ENCODE results near the gene RHO.
"Not testable (repeated sequence)": the region's sequence is repeated elsewhere in the genome, so short reads cannot be mapped to it uniquely, and the experiment has no call there.

RHO gene

DNA sequence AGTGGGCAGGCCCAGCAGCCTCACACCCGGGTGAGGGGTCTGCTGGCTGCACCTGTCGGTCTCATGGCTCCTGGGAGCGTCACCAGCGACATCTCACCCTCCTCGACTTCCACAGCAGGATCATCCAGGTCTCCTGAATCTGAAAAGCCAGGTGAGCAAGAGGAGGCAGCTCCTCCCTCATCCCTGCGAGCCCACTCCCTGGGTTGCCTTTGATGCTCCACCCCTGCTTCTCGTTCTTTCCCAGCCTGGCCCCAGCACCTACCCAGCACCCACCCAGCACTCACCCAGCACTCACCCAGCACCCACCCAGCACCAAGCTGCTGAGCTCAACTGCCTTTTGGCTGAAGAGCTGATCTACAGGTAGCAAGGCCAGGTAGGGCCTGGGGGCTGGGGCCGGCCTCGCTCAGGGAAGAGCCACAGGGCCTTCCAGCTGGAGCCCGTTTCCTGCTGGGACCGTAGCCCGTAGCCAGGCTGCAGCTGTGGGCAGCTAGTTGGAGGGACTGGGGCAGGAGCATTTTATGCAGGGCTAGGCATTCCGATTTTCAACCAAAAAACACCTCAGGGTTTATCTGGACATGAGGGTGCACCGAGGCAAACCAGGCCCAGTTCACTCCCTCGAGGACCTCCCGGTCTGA is 14.8 kb downstream of the RHO start, which contains the start of gene H1-8:
TSS of gene H1-8 (plus strand) at position 20 of the 635 bp plus-strand sequence. CDS start at position 64, 44 bp downstream.
- no peak for DNase-seq (ENCODE audit: low read depth in 2 of 2)

DNA sequence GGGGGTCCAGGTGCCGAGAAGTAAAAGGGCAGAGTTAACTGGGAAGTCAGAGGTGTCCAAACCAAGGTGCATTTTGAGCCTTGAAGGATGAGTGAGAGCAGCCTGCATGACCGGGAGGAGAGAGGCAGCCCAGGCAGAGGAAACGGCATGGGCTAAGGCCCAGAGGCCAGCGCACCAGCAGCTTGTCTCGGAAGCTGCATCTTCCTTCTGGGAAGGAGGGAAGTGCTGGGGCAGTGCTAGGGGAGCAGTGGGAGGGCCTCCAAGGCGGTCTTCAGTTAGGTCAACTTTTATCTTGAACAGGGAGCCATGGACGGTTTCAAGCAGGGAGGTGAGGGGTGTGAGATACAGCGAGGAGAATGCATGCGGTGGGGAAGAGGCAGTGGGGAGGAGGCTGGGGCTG is 15.6 kb downstream of the RHO start:
- DNase-seq (ENCODE audit: low read depth in 2 of 2) = no peak

DNA sequence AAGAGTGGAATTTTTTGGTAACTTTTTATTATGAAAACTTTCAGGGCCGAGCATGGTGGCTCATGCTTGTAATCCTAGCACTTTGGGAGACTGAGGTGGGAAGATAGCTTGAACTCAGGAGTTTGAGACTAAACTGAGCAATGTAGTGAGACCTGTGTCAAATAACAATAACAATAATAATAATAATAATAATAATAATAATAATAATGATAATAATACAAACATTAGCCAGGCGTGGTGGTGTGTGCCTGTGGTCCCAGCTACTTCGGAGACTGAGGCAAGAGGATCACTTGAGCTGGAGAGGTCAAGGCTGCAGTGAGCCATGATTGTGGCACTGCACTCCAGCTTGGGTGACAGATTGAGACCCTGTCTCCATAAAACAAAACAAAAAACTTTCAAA is 17.5 kb downstream of the RHO start:
- DNase-seq (ENCODE audit: low read depth in 2 of 2) = not testable (repeated sequence)

DNA sequence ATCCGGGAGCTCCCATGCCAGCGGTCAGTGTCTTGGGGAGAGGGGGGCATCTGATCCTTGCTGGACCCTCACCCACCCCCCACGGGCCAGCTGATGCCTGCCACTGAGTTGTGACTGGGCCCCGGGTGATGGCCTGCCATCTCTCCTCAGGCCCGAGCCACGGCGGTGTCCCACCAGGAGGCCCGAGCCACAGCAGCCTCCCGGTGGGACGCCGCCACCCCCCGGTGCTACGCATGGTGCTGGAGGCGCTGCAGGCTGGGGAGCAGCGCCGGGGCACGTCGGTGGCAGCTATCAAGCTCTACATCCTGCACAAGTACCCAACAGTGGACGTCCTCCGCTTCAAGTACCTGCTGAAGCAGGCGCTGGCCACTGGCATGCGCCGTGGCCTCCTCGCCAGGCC is 18.8 kb downstream of the RHO start:
- DNase-seq (ENCODE audit: low read depth in 2 of 2) = no peak

DNA sequence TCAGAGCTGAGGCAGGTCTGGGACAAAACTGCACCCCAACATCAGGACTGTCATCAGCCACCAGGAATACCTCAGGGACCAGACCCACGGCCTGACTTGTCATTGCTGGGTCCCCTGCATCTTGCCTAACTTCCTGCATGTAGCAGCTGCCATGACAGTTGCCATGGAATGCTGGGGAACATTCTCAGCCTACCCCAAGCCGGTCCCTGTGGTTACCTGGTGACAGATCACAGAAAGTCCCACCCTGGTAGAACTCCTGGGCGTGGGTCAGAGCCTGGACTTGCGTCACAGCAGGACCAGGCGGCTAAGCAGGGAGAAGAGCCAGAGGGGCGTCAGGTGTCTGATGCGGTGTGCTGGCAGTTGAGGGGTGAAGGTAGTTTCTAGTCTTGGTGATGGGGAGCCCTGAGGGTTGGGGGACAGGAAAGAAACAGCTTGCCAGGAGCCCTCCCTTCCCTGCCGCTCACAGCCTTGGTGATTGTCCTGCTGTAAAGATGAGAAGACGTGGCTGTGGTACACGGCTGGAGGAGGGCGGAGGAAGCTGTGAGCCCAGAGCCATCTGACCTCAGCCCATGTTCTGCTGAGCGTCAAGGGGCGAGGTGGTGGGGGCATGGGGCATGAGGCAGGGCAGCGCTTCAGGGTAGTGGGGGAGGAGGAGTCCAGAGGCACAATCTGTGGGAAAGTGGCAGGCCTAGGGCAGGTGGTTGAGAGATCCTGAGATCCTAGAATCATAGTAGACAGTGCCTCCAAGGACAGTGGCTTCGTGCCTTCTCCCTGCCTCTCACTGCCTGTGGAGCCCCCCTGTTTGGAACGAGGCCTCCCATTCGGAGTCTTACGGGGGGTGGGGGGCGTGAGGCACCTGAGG is 19.9 kb downstream of the RHO start:
- no peak for DNase-seq (ENCODE audit: low read depth in 2 of 2)

DNA sequence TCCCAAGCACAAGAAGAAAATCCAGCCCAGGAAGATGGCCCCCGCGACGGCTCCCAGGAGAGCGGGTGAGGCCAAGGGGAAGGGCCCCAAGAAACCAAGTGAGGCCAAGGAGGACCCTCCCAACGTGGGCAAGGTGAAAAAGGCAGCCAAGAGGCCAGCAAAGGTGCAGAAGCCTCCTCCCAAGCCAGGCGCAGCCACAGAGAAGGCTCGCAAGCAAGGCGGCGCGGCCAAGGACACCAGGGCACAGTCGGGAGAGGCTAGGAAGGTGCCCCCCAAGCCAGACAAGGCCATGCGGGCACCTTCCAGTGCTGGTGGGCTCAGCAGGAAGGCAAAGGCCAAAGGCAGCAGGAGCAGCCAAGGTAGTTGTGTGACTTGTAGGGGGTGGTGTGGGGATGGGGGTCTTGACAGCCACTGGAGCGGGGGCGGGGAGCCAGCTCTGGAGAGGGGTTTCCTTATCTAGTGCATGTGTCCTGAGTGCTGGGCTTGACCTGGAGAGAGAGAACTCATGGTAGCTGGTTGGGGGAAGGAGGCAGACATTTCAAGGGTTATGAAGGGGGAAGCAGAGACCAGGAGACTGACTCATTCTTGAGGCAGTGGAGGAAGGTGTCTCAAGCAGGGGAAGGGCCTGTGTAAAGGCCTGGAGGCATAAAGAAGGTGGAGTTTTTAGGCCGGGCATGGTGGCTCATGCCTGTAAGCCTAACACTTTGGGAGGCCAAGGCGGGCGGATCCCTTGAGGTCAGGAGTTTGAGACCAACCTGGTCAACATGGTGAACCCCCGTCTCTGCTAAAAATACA is 20.8 kb downstream of the RHO start:
- DNase-seq (ENCODE audit: low read depth in 2 of 2) = no peak

DNA sequence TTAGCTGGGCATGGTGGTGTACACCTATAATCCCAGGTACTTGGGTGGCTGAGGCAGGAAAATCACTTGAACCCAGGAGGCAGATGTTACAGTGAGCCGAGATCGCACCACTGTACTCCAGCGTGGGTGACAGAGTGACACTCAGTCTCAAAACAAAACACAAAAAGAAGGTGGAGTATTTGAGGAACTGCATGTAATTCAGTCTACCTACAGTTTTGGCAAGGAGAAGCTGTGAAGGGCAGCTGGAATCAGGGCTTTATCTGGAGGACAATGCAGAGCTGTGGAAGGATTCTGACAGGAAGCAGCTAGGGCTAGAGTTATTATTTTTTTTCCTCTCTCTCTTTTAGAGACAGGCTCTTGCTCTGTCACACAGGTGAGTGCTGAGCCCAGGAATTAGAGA is 21.4 kb downstream of the RHO start:
- no peak for DNase-seq (ENCODE audit: low read depth in 2 of 2)

DNA sequence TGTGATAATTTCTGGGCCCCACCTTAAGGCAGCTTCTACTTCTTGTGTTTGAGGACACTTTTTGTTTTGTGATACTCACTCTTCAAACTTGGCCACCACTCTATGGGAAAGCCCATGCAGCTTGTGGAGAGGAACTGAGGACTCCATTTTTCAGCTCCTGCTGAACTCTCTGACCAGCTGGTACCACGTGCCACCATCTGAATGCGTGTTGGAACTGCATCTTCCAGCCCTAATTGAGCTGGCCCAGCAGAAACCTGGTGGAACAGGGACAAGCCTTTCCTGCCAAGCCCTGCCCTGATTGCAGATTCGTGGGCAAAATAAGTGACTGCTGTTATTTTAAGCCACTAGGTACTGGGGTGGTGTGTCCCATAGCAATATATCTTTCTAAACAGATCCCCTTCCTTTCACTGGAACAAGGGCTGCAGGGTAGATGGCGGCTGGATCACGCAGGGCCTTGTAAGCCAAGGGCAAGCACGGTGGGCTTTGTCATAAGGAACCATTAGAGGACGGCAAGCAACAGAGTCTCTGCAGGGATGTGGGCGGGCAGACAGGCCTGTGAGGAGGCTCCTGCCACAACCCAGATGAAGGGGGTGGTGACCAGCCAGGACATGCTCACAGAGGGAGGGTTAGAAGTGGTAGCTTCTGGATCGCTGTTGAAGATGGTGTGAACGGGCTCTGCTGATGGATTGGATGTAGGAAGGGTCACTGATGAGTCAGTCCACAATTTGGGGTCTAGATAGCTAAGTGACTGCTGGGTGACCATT is 24.0 kb downstream of the RHO start:
- DNase-seq (ENCODE audit: low read depth in 2 of 2) = no peak

DNA sequence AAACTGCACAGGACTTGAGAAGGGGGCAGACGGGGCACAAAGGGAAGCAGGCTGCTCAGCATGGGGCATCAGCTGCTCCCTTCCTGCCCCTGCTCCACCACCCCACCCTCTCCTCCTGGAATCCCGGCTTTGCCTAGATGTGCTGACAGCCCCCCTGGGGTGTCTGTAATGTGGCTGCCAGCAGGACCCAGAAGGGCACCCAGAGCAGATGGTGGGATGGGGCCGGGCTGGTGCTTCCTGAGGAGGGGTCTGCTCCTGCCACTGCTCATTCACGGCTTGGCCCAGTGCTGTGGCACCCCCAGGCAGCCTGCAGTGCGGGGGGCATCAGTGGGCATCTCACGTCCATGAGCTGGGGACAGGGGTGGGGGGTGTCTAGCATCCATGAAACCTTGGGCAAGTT is 24.7 kb downstream of the RHO start:
- no peak for DNase-seq (ENCODE audit: low read depth in 2 of 2)

DNA sequence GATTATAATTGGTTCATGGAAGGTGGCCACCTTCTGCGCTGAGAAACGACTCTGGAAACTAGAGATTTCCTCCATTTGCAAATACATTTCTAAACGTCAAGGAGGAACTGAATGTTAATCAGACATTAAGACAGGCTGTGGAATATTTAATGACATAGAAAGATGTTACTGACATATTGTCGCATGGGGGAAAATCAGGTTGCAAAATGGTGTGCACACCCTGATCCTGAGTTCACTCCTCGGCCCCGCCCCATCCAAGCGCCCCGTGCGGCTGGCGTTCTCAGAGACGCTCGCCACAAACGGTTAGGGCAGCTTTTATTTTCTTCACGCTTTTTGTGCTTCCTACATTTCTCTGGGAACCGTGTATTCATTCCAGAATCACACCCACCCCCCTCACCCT is 25.3 kb downstream of the RHO start:
- no peak for DNase-seq (ENCODE audit: low read depth in 2 of 2)

DNA sequence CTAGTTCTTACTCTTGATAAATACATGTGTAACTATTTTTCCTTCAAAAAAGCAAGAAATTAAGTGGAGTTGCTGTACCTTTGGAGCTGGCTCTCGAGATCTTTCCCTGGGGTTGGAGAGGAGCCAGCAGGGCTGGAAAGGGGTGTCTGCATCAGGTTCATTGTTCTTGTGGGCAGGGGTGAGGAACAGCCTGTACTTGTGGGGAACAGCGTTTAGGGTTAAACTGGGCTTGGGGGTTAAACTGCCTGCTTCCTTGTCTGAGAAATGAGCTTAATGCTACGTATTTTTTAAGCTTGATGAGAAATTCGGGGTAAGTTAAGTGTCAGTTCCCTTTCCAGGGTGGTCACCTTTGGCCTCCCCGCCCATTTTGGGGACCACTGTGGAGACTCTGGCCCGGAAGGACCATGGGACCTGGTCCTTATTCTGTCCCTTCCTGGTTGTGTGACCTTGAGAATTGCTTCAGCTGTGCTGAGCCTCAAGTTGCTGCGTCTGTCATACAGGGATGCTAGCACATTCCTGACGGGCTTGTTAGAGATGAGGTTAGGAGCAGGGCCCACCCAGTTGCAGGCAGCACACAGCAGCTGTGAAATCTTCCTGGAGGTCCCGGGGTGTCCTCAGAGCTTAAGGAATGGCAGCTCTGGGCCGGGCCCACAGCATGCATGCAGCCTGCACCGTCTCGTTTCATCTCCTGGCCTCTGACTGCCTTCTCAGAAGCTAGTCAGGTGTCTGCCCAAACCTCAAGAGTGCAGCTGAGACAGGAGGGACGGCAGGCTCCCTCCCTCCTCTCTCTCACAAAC is 26.1 kb downstream of the RHO start:
- no peak for DNase-seq (ENCODE audit: low read depth in 2 of 2)

DNA sequence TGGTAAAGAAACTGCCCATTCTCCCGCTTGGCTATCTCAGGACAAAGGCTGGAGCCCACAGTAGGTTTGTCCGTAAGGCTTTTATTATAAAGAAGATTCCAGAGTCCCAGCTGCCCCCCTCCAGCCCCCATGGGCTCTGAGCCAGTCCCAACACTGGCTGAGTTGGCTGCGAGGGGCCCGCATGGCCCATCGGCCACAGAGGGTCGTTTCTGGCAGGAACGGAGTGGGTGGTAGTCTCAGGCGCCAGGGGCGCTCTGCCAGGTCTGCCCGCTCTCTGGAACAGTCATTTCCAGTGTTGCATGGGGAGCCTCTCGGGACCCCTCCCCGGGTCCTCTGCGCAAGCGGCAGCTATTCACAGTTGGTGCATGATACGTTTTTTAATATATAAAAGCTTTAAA is 26.7 kb downstream of the RHO start:
- DNase-seq (ENCODE audit: low read depth in 2 of 2) = no peak

DNA sequence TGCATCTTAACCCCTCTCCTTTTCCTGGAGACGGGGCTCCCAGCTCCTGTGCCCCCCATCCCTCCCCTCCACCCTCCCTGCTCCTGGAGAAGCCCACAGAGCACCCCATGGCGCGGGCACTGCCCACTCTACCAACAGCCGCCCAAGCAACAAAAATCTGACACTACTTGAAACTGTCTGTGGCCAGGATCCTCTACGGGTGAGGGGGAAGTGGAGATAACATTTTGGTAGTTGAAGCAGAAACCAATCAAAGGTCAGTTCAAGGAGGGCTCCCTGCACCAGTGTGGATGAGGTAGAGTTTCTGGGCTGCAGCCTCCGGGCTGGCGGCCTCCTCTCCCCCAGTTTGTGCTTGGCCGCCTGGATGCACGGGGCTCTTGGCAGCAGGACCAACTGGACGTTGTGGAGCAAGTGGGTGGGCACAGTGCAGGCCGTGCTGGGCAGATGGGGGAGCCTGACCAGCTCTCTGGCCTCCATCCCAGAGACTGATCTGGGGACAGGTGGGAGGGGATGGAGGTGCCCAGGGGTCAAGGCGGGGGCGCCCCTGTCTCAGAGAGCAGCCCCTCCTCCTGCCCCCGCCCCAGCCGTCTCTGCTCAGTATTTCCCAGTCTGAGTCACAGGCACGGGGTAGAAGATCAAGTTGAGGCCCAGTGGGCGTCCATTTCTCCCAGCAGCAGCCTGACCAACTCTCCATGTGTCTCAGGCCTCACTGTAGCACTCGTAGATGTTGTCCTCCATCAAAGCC is 27.3 kb downstream of the RHO start:
- DNase-seq (ENCODE audit: low read depth in 2 of 2) = no peak

DNA sequence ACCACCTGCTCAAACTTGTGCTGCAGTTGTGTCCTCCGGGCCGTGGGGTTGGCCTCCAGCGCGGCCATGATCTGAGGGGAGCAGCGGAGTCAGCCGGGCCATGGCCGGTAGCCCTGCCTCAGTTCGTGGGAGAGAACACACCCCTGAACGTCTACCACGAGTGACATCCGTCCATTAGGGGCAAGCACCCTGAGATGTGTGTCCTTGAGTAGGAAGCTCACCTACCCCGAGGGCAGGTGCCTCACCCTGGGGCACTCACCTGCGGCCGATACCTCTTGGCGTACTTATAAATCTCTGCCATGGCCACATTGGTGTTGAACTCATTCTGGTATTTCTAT is 27.9 kb downstream of the RHO start:
- no peak for DNase-seq (ENCODE audit: low read depth in 2 of 2)

DNA sequence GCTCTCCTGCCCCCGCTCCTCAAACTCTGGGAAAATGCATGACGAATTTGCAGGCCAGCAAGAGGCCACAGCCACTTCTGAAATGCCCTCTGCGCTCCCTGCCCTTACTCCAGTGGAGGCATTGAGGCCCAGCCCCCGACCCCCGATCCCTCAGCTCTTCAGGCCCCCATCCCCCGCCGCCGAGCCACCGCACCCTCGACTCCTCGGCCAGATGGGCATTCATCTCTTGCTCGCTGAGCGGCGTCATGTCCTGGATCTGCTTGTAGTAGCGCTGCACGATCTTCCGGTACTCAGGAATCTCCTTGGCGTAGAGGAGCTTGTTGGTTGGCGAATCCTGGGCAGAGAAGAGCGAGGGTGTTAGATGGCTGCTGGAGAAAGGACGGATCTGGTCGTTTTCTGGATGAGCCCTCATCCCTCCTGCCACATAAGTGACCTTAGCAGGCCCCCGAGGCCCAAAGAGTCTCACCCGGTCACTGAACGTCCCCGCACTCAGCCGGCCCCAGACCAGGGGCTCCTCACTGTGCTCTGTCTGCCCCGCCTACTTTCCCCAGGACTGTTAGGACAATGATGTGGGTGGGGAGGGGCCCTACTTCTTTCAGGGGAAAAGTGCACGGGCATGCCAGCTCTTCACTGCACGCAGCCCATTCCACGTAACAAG is 28.6 kb downstream of the RHO start:
- DNase-seq (ENCODE audit: low read depth in 2 of 2) = no peak

DNA sequence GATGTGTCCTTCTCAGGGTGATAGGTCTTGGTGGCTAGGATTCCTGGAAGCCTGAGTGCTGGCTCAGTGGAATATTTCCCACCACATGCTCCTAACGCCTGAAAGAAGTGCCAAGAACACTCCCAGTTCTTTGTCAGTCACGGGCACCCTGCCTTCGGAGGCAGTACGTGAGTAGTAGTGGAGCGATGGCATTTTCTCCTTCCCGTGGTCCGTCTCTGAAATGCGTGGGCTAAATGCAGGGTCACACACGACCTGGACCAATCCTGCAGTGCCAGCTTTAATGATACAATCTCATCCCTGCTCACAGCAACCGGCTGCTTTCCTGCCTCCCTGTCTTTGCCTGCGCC is 29.1 kb downstream of the RHO start:
- no peak for DNase-seq (ENCODE audit: low read depth in 2 of 2)

DNA sequence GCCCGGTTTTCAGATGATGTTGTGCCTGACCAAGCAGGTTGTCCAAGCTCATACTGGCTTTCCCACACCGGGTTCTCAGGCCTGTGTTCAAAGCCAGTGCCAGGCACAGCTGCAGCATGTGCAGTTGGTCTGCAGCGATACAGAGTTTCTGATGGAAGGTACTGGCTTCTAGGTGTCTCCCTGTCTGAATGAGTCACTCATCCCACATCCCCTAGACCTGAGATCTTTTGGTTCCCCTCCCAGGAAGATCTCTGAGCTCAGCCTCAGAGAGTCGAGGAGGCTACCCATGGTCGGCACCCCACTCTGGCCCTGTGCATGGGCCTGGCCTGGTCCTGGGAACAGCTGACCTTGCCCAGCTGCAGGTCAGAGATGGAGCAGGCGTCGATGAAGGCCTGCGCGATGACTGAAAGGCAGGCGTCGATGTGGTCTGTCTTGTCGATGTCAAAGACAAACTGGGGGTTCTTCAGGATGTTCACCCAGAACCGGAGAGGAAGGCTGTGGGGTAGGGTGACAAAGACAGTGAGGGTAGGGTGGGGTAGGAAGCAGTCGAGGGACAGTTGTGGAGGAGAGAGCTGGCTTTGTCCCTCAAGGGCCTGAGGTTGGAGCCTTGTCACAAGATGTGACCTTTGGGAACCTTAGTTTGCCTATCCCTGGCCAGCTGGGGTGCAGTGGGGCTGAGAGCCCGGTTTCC is 29.8 kb downstream of the RHO start:
- no peak for DNase-seq (ENCODE audit: low read depth in 2 of 2)

DNA sequence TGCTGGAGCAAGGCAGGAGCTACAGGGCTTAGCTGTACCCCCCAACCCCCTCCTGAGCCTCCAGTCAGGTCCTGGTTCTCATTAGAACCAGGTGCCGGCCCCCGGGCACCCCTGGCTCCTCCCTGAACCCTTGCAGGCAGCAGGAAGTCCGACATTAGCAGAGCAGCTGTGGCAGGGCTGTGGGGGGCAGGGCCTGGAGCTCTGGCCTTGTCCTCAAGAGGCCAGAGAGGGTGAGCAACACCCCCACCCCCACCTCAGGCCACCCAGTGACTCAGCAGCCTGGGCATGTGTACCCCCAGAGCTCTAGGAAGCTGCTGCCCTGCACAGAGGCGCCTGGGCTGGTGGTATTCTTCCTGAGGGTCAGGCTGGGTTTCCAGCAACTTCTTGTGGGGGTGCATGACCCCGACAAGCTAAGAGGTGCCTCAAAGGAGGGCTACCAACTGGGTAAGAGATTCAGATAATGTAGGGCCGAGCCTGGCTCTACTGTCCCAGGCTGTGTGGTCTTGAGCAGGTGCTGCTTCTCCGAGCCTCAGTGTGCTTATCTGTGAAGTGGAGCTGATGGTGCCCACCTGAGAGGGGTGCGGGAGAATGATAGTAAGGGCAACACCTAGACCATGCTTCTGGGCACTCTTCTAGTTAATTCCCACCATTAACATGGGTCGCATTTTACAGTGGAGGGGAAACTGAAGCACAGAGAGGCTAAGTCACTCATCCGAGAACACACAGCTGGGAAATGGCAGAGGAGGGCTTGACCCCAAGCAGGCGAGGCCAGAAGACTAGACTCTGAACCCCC is 30.5 kb downstream of the RHO start:
- DNase-seq (ENCODE audit: low read depth in 2 of 2) = no peak
